Measurements from ENCODE around the gene TUT4. TPM values are rescaled to one million over a fixed set of nuclear protein-coding genes. Genes with fewer than 3 reads are reported as not detected.

The TUT4 gene
- total RNA-seq, 1 donor from 2014 or later, result 78.5 TPM

- Mint-ChIP-seq H3K36me3 (ENCODE audit: low read depth, unreplicated experiment) (no peaks in the 10 kb centered on the region), H3K27me3 (ENCODE audit: unreplicated experiment) (no peaks in the 10 kb centered on the region), H3K27ac (ENCODE audit: unreplicated experiment) (no peak overlapping the region), H3K4me1 (ENCODE audit: unreplicated experiment) (peaks cover 6% of the 10 kb centered on the region), H3K4me3 (ENCODE audit: unreplicated experiment) (no peak overlapping the region), H3K9me3 (ENCODE audit: unreplicated experiment) (no peaks in the 10 kb centered on the region)
- DNase-seq (ENCODE audit: low spot score), result no peak
- TF ChIP-seq CTCF (IDR thresholded peaks at IDR 0.05; ENCODE audit: unreplicated experiment), result no peak
Measured at GRCh38 chr1:52531249-52531872, 21.5 kb downstream of the TUT4 start.

- TF ChIP-seq CTCF (IDR thresholded peaks at IDR 0.05; ENCODE audit: unreplicated experiment), result no peak
- Mint-ChIP-seq H3K4me3 (ENCODE audit: unreplicated experiment) (no peak overlapping the region), H3K36me3 (ENCODE audit: low read depth, unreplicated experiment) (peaks cover 1% of the 10 kb centered on the region), H3K4me1 (ENCODE audit: unreplicated experiment) (peaks cover 6% of the 10 kb centered on the region), H3K27me3 (ENCODE audit: unreplicated experiment) (no peaks in the 10 kb centered on the region), H3K27ac (ENCODE audit: unreplicated experiment) (no peak overlapping the region), H3K9me3 (ENCODE audit: unreplicated experiment) (no peaks in the 10 kb centered on the region)
- no peak for DNase-seq (ENCODE audit: low spot score)
Measured at GRCh38 chr1:52530563-52531144, 22.2 kb downstream of the TUT4 start.

- Mint-ChIP-seq H3K36me3 (ENCODE audit: low read depth, unreplicated experiment) (peaks cover 22% of the 10 kb centered on the region), H3K4me1 (ENCODE audit: unreplicated experiment) (no peaks in the 10 kb centered on the region), H3K9me3 (ENCODE audit: unreplicated experiment) (no peaks in the 10 kb centered on the region), H3K4me3 (ENCODE audit: unreplicated experiment) (no peak overlapping the region), H3K27ac (ENCODE audit: unreplicated experiment) (no peak overlapping the region), H3K27me3 (ENCODE audit: unreplicated experiment) (peaks cover 2% of the 10 kb centered on the region)
- DNase-seq (ENCODE audit: low spot score), result no peak
- no peak for TF ChIP-seq CTCF (IDR thresholded peaks at IDR 0.05; ENCODE audit: unreplicated experiment)
Measured at GRCh38 chr1:52523376-52523775, 29.5 kb downstream of the TUT4 start.

GRCh38 chr1:52520148-52520547, 32.7 kb downstream of the TUT4 start:
- no peak overlapping the region for H3K4me3 Mint-ChIP-seq (ENCODE audit: unreplicated experiment)
- H3K36me3 Mint-ChIP-seq (ENCODE audit: low read depth, unreplicated experiment), result peaks cover 17% of the 10 kb centered on the region
- H3K27ac Mint-ChIP-seq (ENCODE audit: unreplicated experiment), result no peak overlapping the region
- DNase-seq (ENCODE audit: low spot score), result no peak
- no peak for TF ChIP-seq CTCF (IDR thresholded peaks at IDR 0.05; ENCODE audit: unreplicated experiment)
- H3K4me1 Mint-ChIP-seq (ENCODE audit: unreplicated experiment), result peaks cover 2% of the 10 kb centered on the region
- H3K27me3 Mint-ChIP-seq (ENCODE audit: unreplicated experiment), result peaks cover 2% of the 10 kb centered on the region
- no peaks in the 10 kb centered on the region for H3K9me3 Mint-ChIP-seq (ENCODE audit: unreplicated experiment)

- no peak for TF ChIP-seq CTCF (IDR thresholded peaks at IDR 0.05; ENCODE audit: unreplicated experiment)
- Mint-ChIP-seq H3K9me3 (ENCODE audit: unreplicated experiment) (no peaks in the 10 kb centered on the region), H3K4me3 (ENCODE audit: unreplicated experiment) (no peak overlapping the region), H3K4me1 (ENCODE audit: unreplicated experiment) (peaks cover 2% of the 10 kb centered on the region), H3K27me3 (ENCODE audit: unreplicated experiment) (peaks cover under 1% of the 10 kb centered on the region), H3K36me3 (ENCODE audit: low read depth, unreplicated experiment) (peaks cover 16% of the 10 kb centered on the region), H3K27ac (ENCODE audit: unreplicated experiment) (no peak overlapping the region)
- DNase-seq (ENCODE audit: low spot score), result no peak
Measured at GRCh38 chr1:52518962-52519361, 33.9 kb downstream of the TUT4 start.
